Astrocyte of the spinal cord (primary cell): ENCODE measurements around the gene EEIG1.

Source experiments
- DNase-seq: peaks from one replicate; pipeline ENCODE4 v3.0.0; 2011; ENCODE audit warnings: low read depth, low spot score
- H3K4me3 ChIP-seq: 2 replicates; pipeline ENCODE4 v1.5.1; 2011; ENCODE audit warnings: low read depth, mild to moderate bottlenecking, low read length, moderate library complexity
- in situ Hi-C: cut with HindIII; loops from 2 replicates; pipeline ENCODE4 v1.10.0; 2017; ENCODE audit warnings: low sequenced_read_pairs
- TF ChIP-seq, protein P1 (sequence below): IDR thresholded peaks from 2 replicates; pipeline ENCODE4 v1.5.1; 2012; ENCODE audit warnings: low read depth, mild to moderate bottlenecking, low read length, inconsistent platforms

Gene EEIG1

DNA sequence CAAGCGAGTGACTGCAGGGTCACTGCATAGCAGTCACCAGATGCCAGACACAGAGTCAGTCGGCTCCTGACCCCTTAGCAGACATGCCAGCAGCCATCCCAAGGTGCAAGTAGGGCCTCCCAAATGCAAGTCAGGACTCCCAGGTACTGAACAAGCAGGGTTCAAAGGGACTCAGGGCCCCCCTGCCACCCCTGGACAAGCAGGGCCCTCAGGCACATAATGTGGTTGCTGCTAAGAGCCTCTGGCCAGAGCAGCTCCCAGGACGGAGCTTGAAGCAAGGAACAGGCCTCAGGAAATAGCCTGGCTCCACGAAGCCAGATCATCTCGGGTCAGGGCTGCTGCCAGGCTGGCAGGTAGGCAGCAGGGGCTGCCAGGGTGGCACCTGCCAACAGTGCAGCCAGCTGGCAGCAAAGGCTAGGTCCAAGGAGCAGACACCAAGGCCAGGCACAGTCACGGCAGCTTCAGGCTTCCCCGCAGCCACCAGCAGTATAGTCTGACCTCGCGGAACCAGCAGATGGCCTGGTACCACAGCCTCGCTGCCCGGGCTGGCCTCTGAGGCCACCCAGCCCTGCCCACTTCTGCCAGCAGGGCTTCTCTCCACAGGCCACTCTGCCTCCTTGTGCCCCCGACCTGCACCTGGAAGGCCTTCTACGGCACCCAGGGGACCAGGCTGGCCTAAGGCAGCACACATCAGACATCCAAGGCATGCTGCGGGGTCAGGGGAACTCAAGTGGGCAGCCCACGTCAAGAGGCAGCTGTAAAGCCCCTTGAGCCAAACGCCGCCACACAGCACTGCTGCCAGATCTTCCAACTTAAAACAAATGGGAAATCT is 7.4 kb downstream of the EEIG1 start:
- no peak for DNase-seq
- H3K4me3 ChIP-seq = no peak overlapping the region
- in situ Hi-C loops = no loop called here
- TF ChIP-seq, protein P1, sequence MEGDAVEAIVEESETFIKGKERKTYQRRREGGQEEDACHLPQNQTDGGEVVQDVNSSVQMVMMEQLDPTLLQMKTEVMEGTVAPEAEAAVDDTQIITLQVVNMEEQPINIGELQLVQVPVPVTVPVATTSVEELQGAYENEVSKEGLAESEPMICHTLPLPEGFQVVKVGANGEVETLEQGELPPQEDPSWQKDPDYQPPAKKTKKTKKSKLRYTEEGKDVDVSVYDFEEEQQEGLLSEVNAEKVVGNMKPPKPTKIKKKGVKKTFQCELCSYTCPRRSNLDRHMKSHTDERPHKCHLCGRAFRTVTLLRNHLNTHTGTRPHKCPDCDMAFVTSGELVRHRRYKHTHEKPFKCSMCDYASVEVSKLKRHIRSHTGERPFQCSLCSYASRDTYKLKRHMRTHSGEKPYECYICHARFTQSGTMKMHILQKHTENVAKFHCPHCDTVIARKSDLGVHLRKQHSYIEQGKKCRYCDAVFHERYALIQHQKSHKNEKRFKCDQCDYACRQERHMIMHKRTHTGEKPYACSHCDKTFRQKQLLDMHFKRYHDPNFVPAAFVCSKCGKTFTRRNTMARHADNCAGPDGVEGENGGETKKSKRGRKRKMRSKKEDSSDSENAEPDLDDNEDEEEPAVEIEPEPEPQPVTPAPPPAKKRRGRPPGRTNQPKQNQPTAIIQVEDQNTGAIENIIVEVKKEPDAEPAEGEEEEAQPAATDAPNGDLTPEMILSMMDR = no peak

- TF ChIP-seq, protein P1 = no peak
- in situ Hi-C loops = no loop called here
- DNase-seq = no peak
- no peak overlapping the region for H3K4me3 ChIP-seq
Observed at GRCh38 chr9:127972236-127972871, 8.4 kb downstream of the EEIG1 start.

- in situ Hi-C loops = no loop called here
- TF ChIP-seq, protein P1 = no peak
- no peak overlapping the region for H3K4me3 ChIP-seq
- no peak for DNase-seq
Observed at GRCh38 chr9:127971357-127972235, 9.2 kb downstream of the EEIG1 start.

- TF ChIP-seq, protein P1 = no peak
- no peak overlapping the region for H3K4me3 ChIP-seq
- in situ Hi-C loops = no loop called here
- no peak for DNase-seq
Observed at GRCh38 chr9:127970401-127971313, 10.1 kb downstream of the EEIG1 start.

- DNase-seq = peak; percentile 78
- in situ Hi-C loops = no loop called here
- no peak overlapping the region for H3K4me3 ChIP-seq
- TF ChIP-seq, protein P1 = no peak
Observed at GRCh38 chr9:127968700-127969383, 11.9 kb downstream of the EEIG1 start.
